GM21825 (cell line): Measurements from ENCODE around the gene DENND4C.
"Not testable (repeated sequence)": the region's sequence is repeated elsewhere in the genome, so short reads cannot be mapped to it uniquely, and the experiment has no call there.

ENCODE experiments used
- ATAC-seq: cut with Tn5 transposase; IDR thresholded peaks from one replicate; pipeline ENCODE4 v1.9.1; 2021; ENCODE audit warnings: mild to moderate bottlenecking, moderate library complexity; ENCODE audit not compliant: unreplicated experiment

Gene DENND4C

DNA sequence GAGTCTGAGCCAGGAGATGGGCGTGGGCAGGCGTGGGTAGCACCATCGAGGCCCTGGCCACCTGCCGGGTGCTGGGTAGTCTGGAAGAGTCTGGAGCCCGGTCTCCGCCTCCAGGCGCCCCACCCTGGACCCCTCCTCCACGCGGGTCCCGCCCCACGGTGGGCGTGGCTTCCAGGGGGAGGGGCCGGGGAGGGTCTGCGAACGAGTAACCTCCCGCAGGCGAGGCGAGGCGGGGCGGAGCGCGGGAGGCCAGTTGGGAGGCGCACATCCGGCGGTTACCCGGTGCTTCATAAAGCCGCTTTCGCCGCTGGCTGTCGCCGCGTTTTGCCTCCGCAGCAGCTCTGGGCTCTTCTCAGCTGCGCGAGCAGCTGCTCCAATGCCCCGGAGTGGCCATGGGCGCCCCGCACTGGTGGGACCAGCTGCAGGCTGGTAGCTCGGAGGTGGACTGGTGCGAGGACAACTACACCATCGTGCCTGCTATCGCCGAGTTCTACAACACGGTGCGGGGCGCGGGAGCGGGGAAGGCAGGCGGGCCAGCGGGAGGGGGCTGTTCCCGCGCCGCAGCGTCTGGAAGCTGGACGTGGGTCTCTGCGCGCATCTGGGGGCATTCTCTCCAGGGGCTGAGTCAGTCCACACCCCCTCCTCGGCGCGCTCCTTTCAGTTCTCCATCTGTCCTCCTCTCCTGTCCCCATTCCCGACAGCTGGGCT lies 178.4 kb downstream of the DENND4C start, which contains the start of gene ACER2:
Gene ACER2, plus strand, starts transcription at position 317 of the 708 bp plus-strand sequence. Its CDS starts 76 bp downstream, at position 393.
- peak; percentile 96 for ATAC-seq

DNA sequence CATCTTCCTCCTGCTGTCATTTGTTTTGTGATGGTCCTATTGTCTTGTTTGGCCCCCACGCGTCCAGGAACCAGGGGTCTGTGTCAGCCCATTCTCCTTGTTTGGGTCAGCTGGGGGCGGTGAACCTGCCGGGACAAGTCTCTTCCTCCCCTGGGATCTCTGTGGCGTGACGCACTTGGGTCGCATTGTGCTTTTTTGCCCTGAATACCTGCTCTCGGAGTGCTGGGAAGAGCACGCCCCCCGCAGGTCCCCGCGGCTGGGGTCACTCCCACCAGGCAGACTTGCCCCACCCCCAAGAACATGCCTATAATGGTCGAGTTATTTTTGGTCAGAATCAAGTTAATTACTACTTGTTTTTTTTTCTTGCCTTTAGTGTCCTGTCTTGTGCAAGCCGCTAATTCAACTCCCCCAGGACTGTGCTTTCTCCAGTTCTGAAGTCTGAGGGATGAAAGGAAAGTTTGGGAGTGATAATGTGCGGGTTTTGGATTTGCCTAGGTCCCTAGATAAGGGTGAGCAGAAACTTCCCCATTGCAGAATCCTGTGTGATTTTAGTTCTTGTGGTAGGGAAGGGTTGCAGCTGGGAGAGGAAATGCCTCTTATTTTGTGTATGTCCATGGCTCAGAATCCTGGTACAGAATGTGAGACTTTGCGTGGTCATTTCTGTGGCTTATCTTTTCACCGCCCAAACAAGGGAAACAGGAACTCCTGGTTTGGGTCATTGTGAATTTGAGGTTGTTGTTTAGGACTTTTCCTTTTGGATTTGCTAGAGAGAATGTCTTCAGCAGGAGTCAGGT lies 179.1 kb downstream of the DENND4C start:
- no peak for ATAC-seq

DNA sequence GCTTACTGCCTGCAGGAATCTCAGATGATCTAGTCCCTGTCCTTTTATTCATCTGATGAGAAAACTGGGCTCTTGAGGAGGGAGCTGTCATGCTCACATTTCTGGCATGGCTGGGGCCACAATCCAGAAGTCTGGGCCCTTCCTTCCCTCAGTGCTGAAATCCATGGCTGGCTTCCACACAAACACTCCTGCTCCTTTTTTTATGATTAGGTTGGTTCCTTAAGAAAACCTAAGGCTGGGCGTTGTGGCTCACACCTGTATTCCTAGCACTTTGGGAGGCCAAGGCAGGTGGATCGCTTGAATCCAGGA lies 179.7 kb downstream of the DENND4C start:
- no peak for ATAC-seq

DNA sequence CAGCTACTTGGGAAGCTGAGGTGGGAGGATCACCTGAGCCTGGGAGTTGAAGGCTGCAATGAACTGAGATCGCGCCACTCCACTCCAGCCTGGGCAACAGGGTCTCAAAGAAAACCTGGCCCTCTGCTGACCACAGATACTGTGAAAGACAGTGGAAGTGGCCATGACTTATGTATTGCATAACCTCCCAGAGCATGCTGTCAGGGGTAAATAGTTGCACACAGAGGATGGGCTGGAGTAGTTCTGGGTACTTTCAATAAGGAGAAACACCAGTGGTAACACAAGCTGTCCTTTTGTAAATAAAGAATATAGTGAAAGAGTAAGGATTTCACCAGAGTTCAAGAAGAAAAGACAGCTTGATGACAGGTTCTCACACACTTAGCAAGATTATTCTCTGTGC lies 180.1 kb downstream of the DENND4C start:
- no peak for ATAC-seq

DNA sequence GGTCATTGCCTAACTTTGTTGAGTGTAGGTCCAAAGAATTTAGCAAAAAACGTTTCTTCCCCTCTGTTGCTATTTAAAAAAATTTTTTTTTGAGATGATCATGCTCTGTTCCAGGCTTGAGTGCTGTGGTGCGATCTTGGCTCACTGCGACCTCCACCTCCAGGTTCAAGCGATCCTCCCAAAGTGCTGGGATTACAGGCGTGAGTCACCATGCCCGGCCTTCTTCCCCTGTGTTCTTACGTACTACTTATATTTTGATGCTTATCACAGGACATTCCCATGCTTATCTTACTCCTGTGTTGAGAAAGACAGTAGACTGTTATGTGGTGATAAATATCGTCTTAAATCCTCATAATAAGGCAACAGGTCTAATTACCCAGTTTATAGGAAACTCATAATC lies 180.8 kb downstream of the DENND4C start:
- no peak for ATAC-seq

DNA sequence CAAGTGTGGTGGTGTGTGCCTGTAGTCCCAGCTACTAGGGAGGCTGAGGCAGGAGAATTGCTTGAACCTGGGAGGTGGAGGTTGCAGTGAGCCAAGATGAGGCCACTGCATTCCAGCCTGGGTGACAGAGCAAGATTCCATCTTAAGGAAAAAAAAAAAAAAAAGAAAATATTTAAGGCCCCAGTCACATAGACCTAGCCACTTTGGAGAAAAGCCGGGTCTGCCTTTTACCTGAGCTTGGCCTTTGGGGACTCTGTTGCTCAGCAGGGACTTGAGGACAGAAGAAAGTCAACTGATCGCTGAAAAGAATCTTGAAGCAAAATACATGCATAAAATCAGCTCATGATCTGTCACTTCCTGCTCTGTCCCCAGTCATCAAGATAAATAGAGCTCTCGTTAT lies 183.0 kb downstream of the DENND4C start:
- not testable (repeated sequence) for ATAC-seq

DNA sequence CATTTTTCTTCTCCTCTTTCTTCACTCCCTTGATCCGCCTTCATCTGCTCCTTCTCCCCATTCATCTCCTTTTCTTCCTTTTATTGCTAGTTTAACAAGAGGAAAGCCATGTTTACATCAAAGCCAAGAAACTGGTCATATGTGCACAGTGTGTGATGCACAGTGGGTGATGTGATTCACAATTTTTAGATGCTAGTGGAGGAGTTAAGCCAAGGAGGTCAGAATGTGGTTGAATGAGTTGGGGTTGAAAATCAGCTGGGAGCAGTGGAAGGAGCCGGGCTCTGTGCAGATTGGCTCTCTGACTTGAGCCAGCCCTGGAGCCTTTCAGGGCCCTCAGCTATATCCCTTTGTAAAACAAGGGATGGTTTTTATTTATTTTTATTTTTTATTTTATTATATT lies 185.7 kb downstream of the DENND4C start:
- no peak for ATAC-seq

DNA sequence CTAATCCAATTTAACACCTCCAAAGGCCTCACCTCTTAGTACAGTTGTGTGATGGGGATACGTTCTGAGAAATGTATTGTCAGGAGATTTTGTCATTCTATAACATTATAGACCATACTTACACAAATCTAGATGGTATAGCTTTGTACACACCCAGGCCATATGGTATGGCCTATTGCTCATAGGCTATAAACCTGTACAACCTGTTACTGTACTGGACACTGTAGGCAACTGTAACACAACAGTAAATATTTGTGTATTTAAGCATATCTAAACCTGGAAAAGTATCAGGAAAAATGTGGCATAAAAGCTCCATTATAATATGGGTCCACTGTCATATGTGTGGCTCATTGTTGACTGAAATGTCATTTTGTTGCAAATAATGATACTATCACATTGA lies 190.4 kb downstream of the DENND4C start:
- ATAC-seq = no peak
